HG02798 (cell line): ENCODE data around the gene SPOCK3.
"Not testable (repeated sequence)": the region's sequence is repeated elsewhere in the genome, so short reads cannot be mapped to it uniquely, and the experiment has no call there.

Experiments
- ATAC-seq: cut with Tn5 transposase; IDR thresholded peaks from one replicate; pipeline ENCODE4 v1.9.1; 2021; ENCODE audit warnings: mild to moderate bottlenecking; ENCODE audit not compliant: unreplicated experiment, poor library complexity

Gene SPOCK3

DNA sequence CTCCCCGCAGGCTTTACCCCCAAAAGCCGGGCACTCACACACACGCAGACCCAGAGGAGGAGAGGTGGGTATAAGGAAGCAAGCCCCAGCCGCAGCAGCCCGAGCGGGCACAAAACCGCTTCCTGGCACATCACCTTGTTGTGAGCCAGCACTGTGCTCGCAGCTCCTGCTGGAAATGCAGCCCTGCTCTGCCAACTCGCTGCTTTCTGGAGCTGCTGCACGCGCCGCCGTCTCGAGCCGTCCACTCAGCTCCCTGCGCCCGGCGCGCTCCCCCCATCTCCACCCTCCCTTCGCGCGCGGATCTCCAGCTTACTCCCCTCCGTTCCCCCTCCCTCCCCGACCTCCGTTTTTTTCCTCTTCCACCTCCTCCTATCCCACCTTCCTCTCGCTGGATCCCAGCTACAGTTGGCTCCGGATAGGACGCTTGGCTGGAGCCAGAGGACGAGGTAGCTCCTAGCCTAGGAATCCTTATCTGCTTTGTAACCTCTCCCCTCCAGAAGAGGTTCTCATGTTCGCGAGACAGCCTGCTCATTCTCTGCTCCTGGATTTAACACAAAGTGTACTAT, at the start of gene SPOCK3:
TSS of gene SPOCK3 (minus strand) at position 179 of the 566 bp plus-strand sequence.
- ATAC-seq = peak; percentile 38

DNA sequence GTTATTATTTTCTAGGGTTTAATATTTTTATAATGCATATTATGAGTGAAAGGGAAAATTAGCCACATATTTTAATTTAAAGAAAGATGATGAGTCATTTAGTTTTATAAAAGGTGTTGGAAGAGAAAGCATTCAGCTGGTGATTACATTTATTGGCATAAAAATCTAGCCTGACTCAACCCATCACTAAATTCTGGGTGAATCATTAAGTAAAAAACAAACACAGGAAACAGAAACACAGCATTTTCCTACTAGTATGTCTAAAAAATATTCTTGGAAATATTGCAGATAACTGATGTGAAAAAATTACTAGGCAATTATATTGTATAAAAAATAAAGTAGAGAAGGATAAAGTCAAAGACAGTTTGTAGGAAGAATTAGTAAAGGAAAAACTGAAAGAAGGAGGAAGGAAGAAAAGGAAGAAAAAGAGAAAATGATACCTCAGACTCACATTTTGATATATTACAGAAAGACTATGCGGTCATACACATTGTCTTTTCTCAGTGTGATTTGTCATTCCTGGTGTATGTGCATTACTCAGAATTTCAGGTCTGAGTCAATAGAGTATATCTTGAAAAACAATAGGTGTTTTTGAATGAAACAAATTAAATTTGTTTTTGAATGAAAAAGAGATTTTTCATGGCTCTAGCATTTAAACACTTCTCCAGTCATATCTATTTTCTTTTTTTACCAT, 48.0 kb upstream of the SPOCK3 start:
- ATAC-seq = no peak

DNA sequence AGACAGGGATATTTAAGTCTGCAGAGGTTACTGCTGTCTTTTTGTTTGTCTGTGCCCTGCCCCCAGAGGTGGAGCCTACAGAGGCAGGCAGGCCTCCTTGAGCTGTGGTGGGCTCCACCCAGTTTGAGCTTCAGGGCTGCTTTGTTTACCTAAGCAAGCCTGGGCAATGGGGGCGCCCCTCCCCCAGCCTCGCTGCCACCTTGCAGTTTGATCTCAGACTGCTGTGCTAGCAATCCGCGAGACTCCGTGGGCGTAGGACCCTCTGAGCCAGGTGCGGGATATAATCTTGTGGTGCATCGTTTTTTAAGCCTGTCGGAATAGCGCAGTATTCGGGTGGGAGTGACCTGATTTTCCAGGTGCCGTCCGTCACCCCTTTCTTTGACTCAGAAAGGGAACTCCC, 47.3 kb upstream of the SPOCK3 start:
- not testable (repeated sequence) for ATAC-seq

DNA sequence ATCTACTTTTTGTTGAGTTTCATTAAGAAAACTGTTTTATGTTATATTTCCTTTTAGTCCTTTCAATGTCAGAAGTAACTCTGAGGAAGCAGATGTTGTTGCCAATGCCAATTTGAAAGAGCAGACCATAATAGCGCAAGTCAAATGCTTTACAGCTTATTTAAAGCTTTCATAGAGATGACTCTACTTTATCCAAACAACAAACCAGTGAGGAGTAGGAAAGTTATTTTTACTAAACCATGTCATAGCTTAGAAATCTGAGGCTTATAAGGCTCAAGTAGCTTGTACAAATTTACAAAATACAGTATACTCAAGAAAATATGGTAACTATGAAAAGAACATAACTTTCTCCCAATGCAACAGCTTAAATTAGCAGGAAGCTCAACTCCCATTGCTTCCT, 40.1 kb upstream of the SPOCK3 start:
- ATAC-seq = no peak

DNA sequence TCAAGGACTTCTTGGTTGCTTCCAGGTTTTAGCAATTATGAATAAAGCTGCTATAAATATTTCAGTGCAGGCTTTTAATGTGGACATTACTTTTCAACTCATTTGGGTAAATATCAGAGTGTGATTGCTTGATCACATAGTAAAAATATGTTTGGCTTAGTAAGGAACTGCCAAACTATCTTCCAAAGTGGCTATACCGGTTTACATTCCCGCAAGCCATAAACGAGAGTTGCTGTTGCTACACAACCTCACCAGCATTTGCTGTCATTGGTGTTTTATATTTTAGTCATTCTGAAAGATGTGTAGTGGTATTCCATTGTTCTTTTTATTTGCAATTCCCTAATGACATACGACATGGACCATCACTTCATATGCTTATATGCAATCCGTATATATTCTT, 30.9 kb upstream of the SPOCK3 start:
- ATAC-seq = no peak

DNA sequence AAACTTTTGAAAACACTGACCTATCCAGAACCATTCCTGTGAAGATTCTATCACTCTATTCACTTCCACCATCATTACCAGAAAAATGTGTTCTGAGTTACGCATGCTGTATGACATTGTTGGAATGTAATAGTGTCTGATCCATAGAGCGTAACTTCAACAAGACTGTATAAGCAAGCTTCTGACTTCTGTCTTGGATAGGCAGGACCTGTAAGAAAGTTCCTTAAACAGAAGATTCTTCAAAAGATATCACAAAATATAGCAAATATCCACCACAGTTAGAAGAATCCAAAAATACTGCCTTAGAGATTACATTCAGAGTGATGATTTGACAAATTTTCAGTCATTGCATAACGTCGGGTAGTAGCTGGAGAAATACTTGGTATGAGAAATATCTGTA, 14.0 kb upstream of the SPOCK3 start:
- ATAC-seq = no peak

DNA sequence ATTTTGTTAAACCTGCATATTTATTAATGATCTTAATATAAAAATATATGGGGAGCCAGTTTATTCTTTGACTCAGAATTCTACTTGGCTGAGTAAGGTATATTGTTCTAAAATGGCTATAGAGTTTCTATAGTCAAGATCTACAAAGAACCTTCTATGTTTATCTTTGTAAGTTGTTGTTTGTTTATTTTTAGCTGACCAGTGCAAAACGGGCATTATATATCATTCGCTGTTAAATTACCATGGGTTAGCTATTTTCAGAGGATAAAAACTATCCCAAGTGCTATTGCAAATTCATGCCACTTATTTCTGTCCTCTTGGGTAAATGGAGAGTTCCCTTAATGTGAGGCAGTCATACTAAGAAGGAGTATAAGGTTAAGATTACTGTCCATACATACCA, 5.3 kb upstream of the SPOCK3 start:
- ATAC-seq = no peak

DNA sequence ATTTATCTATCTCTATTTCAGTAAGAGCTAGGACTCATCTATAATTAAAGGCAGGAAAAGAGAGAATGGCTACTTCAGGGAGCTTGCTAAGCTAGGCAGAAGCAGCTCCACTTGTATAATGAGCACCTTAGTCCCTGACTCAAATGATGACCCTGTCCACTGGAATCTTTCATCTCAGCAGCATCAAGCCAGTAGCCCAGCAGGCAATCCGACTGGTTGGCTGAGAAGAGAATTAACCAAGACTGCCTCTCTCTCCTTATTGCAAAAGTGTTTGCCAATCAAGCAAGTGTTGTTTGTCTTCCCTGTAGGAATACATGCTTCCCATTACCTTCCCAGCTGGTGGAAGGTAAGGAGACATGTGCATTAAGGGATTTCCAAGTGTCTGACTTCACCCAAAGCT, 3.9 kb upstream of the SPOCK3 start:
- ATAC-seq = no peak

DNA sequence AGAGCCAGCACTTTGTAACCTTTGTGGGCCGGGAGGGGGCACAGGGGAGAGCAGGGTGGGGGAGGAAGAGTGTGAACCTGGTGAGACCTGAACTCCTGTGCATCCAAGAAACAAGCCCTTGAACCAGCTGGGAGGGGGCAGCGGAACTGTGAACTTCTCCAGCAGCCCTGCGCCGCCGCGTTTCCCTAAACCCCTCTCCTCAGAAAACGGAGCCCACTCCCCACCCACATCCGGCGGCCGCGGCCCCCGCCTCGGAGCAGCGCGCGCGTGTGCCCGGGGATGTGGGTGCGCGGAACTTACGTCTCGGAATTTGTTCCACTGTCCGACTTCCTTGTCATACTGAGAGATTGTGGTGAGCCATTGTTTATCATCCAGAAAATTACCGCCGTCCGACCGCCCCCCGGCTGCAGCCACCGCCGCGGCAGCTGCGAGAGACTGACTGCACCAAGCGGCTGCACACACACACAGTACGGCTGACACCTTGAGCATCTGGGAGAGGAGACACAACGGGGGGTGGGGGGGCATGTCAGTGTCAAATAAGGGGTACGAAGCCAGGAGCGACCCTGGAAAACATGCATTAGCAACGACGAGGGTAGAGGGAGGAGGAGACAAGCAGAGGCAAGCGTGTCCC, 494 bp downstream of the SPOCK3 start:
- no peak for ATAC-seq

DNA sequence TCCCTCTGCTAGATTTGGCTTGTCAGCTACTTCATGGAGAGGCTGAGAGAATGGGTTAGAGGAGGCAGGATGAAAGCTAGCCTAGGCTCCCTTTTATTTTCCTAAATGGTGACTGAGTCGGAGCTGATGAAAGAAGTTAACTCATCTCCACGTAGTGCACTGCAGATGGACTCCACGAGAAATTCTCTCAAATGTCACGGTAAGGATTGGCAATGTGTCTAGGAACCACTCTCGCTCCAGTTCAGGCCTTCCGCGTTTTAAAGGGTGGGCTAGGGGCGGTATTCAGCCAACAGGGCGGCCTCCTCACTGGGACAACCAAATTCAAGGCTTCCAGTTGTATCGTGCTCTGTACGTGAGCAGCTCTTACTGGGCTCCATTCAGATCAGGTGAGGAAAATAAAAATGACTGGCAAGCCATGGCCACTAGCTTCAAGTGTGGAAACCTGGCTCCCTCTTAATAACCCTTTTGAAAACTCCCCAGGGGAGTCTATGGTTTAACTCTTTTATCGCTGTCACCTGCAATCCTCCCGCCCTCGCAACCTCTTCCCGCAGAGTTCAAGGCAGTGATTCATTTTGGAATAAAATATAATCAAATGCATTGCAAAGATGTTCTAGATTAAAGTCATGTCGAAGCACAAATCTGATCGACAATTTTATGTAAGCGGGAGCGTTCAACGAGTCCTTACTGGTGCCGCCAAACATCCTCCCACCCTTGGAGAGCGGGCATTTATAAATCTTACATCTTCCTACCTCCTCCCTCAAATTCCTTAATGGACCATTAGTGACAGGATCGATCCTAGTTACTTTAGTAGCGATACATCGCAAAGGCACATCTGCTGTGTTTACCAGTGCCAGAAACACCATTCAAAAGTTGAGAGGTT, 1.2 kb downstream of the SPOCK3 start:
- no peak for ATAC-seq

DNA sequence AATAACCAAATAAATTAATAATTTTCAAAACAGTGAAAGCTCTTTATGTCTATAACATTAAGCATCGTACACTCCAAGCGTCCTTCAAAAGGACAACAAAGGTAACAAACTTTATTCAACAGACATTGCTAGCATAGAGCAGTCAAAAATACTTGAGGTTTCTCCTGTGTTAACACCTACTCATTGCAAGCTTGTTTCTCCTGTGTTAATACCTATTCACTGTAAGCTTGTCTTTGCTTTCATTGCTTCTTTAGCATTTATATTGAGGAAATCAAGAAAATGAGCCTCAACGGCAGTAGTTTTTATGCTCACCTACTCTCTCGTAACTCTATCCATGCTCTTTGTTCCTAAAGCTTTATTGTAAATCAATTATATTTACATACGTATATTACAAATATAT, 3.5 kb downstream of the SPOCK3 start:
- ATAC-seq = no peak

DNA sequence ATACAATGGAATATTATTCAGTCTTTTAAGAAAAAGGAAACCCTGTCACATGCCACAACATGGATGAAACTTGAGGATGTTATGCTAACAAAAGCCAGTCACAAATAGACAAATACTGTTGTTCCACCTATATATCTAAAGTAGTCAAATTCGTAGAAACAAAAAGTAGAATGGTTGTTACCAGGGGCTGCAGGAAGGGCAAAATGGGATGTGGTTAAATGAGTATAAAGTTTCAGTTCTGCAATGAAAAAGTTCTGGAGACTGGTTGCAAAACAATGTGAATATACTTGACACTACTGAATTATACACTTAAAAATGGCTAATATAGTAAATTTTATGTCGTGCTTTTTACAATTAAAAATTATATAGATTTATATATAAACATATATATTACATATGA, 12.2 kb downstream of the SPOCK3 start:
- peak; percentile 75 for ATAC-seq

DNA sequence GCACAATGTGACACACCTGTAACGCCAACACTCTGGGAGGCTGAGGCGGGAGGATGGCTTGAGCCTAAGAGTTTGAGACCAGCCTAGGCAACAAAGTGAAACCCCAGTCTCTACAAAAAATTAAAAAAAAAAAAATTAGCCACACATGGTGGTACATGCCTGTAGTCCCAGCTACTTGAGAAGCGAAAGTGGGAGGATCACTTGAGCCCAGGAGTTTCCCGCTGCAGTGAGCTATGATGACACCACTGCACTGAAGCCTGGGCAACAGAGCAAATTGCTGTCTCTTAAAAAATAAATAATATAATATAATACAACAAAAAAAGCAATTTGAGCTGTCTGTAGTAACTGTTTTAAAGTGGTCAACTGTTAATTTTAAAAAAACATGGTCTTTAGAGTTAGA, 13.2 kb downstream of the SPOCK3 start:
- no peak for ATAC-seq

DNA sequence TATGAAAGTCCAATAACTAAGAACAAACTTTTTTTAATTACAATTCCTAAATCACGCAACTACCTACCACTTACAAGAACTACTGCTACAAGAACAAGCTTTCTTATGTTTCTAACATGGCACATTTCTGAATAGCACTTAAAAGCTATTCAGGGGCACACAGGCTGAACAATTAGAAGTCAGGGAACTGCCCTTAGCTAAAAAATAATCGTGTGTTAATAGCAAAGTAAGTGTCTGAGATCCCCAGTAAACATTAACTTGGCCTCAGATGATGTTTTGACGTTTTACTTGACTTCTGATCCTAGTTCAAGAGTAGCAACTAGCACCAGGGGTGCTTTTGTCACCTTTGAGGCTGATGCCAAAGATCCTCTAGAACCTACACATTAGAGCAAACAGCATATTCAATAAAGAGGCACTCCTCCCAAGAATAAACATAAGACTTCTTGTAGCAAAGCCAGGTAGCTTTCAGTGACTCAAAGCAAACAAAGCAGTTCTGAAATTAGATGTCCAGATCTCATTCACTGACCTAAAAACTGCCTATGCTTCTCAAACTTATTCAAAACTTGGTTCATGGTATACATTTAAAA, 16.2 kb downstream of the SPOCK3 start:
- ATAC-seq = no peak

DNA sequence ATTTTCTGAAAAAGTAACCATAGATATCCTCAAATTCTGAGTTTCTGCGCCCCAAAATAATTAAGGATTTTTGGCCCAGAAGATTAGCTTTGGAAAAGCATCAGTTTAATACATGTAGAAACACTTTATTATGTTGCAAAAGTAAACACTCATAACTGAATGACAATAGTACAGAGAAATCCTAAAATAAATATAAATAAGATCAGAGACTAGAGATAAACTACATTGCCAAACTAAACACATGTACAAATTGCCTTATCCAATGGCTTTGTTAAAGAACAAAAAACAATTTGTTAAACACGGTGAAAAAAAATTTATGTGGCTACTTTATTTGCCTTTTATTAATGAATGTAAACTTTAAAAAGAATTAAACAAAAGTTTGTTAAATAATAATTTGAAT, 17.5 kb downstream of the SPOCK3 start:
- no peak for ATAC-seq

DNA sequence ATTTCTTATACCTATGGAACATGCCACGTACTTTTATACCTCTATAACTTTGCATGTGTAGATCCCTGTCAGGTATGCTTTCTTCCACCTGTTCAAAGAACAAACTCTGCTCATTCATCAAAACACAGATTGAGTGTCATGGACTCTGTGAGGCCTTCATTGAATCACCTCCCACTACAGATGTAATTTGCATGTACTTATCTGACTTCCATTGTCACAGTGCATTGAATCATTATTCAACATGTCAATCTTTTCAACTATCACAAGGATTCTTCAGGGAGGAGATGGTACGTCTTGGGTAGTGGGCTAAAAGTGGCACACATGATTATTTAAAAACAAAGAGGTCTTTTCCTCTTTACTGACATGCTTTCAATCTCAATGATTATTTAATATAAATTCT, 24.1 kb downstream of the SPOCK3 start:
- no peak for ATAC-seq

DNA sequence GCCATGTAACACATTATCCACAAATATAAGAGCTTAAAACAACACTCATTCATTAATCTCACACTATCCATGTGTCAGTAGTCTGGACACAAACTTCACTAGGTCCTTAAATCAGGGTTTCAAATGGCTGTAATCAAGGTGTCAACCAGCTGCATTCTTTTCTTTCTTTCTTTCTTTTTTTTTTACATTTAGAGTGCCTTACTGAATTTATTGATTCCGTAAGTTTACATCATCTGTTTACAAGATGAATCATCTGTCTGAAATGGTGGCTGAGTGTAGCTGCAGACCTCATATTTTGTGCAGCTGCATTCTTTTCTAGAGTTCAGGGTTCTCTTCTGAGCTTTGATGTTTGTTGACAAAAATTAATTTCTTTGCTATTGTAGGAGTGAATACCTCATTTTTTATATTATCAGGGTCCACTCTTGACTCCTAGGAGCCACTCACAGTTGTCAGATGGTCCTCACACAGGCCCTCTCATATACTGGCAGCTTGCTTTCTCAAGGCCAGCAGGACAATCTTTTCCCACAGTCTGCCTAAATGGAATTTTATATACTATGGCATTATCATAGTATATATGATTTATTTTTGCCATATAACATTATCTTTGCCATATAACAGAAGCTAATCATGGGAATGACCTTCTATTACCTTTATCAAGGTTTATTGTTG, 37.8 kb downstream of the SPOCK3 start:
- no peak for ATAC-seq

DNA sequence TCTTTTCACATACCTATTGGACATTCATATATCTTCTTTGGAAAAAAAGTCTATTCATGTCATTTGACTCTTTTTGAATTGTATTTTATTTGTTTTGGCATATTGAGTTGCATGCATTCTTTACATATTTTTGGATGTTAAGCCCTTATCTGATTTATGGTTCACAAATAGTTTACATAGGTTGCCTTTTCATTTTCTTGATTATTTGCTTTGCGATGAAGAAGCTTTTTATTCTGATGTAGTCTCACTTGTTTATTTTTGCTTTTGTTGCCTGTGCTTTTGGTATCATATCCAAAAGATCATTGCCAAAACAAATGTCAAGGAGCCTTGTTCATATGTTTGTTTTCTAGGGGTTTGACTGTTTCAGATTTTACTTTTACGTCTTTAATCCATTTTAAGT, 43.9 kb downstream of the SPOCK3 start:
- no peak for ATAC-seq

DNA sequence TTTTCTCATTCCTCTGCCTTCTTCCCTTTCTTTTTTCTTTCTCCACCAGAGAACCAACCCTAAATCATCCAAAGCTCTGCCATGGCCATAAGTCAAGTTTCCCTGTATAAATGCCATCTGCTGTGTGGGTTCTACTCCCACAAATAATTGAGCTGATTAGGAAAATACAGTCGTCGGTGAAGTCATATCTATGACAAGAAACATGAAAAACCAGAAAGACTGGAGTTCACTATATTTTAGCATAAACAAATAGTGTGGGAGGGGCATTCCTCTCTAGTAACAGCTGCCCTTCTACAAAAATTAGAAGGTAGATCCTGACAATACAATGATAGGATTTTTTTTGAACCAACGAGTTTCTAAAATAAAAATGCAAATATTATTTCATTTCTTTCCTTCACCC, 48.8 kb downstream of the SPOCK3 start:
- no peak for ATAC-seq

DNA sequence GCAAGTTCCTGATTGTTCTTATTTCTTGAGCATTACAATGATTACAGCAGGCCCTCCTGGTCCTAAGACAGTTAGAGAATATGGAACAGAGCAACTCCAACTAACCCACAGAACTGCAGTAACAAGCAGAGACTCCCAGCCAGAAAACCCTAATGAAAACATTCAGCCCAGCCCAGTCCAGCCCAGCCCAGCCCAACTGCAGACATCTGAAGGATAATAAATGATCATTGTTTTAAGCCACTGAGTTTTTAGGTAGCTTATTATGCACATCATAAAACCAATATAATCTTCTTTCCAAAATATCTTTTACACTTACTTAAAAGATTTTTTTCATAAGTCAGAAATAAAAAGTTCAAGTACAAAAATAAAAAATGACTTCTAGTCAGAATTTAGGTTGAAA, 51.3 kb downstream of the SPOCK3 start:
- no peak for ATAC-seq
